Measurements from ENCODE around the gene CTBP2.

DNA sequence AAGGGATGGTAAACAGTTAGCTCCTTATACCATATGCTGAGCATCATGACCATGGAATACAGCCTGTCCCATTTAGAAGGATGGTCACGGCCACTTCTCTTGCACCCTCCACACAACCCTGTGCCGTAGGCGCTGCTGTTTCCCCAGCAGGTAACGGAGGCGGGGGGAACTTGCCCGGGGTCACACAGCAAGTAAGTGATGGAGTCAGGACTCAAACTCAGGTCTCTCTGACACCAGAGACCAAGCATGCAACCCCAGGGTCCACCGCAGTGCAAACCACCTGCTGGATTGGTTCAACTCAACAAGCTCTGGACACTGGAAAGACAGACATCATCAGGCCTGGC is 146.9 kb downstream of the CTBP2 start:
- no peak for TF ChIP-seq EZH2 (optimal IDR thresholded peaks at IDR 0.05; ENCODE audit: low read depth, low read length)
- TF ChIP-seq, protein P1, sequence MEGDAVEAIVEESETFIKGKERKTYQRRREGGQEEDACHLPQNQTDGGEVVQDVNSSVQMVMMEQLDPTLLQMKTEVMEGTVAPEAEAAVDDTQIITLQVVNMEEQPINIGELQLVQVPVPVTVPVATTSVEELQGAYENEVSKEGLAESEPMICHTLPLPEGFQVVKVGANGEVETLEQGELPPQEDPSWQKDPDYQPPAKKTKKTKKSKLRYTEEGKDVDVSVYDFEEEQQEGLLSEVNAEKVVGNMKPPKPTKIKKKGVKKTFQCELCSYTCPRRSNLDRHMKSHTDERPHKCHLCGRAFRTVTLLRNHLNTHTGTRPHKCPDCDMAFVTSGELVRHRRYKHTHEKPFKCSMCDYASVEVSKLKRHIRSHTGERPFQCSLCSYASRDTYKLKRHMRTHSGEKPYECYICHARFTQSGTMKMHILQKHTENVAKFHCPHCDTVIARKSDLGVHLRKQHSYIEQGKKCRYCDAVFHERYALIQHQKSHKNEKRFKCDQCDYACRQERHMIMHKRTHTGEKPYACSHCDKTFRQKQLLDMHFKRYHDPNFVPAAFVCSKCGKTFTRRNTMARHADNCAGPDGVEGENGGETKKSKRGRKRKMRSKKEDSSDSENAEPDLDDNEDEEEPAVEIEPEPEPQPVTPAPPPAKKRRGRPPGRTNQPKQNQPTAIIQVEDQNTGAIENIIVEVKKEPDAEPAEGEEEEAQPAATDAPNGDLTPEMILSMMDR (IDR thresholded peaks at IDR 0.05; ENCODE audit: low read length): no peak
- TF ChIP-seq EZH2phosphoT487 (IDR thresholded peaks at IDR 0.05; ENCODE audit: low read length): no peak

Measured in MM.1S (cell line).